Neuron (in vitro differentiated cells): Measurements from ENCODE around the gene CCNH.

Source experiments
- H2AFZ ChIP-seq: one replicate; pipeline ENCODE4 v1.6.1; 2013; ENCODE audit warnings: low read depth, mild to moderate bottlenecking, inconsistent platforms, low read length, moderate library complexity
- H3K27me3 ChIP-seq: one replicate; pipeline ENCODE4 v1.6.1; 2013; ENCODE audit warnings: low read length; ENCODE audit not compliant: insufficient read depth
- H3K36me3 ChIP-seq: one replicate; pipeline ENCODE4 v1.6.1; 2013; ENCODE audit warnings: low read length; ENCODE audit not compliant: insufficient read depth
- H3K4me1 ChIP-seq: one replicate; pipeline ENCODE4 v1.6.1; 2013; ENCODE audit warnings: low read length; ENCODE audit not compliant: insufficient read depth
- H3K4me3 ChIP-seq: 2 replicates; pipeline ENCODE4 v1.5.1; 2013; ENCODE audit warnings: mild to moderate bottlenecking, low read length, moderate library complexity
- H3K9me3 ChIP-seq: one replicate; pipeline ENCODE4 v1.6.1; 2013; ENCODE audit warnings: low read length

The CCNH gene

GRCh38 chr5:87399720-87400119 is 13.0 kb downstream of the CCNH start:
- Histone ChIP-seq H3K36me3 (peaks cover 70% of the 10 kb centered on the region), H3K4me3 (no peak overlapping the region), H3K4me1 (no peaks in the 10 kb centered on the region), H2AFZ (no peak overlapping the region), H3K9me3 (peaks cover 4% of the 10 kb centered on the region), H3K27me3 (no peaks in the 10 kb centered on the region)

GRCh38 chr5:87398981-87399614 is 13.6 kb downstream of the CCNH start:
- Histone ChIP-seq H3K36me3 (peaks cover 72% of the 10 kb centered on the region), H3K4me3 (no peak overlapping the region), H3K9me3 (peaks cover 4% of the 10 kb centered on the region), H3K27me3 (no peaks in the 10 kb centered on the region), H2AFZ (no peak overlapping the region), H3K4me1 (no peaks in the 10 kb centered on the region)

GRCh38 chr5:87394411-87395165 is 18.1 kb downstream of the CCNH start:
- H3K4me1 ChIP-seq, result no peaks in the 10 kb centered on the region

DNA sequence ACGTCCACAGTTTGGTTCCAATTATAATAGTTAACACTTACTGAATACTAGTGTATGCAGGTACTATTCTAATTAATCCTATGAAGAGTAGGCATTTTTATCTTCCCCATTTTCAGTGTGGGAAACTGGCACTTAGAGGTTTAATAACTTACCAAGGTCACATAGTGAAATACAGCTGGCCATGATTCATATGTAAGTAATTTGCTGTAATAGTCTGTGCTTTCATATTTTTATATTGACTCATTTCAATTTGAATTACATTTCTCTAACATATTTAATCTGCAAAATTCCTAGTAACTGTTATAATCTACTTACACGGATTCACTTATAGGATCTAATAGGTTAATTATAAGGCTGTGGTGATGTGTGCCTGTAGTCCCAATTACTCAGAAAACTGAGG is 19.4 kb downstream of the CCNH start:
- Histone ChIP-seq H2AFZ (no peak overlapping the region), H3K4me3 (no peak overlapping the region), H3K9me3 (no peaks in the 10 kb centered on the region), H3K4me1 (no peaks in the 10 kb centered on the region), H3K27me3 (no peaks in the 10 kb centered on the region), H3K36me3 (peaks cover 85% of the 10 kb centered on the region)

More at GRCh38 chr5:87394411-87395165, 18.1 kb downstream of the CCNH start:
- no peak overlapping the region for H3K4me3 ChIP-seq
- H3K9me3 ChIP-seq, result no peaks in the 10 kb centered on the region
- no peaks in the 10 kb centered on the region for H3K27me3 ChIP-seq
- H3K36me3 ChIP-seq, result peaks cover 87% of the 10 kb centered on the region
- no peak overlapping the region for H2AFZ ChIP-seq

GRCh38 chr5:87392801-87393200 is 19.9 kb downstream of the CCNH start:
- Histone ChIP-seq H3K27me3 (no peaks in the 10 kb centered on the region), H3K9me3 (no peaks in the 10 kb centered on the region), H3K4me1 (no peaks in the 10 kb centered on the region), H2AFZ (no peak overlapping the region), H3K4me3 (no peak overlapping the region), H3K36me3 (peaks cover 85% of the 10 kb centered on the region)

DNA sequence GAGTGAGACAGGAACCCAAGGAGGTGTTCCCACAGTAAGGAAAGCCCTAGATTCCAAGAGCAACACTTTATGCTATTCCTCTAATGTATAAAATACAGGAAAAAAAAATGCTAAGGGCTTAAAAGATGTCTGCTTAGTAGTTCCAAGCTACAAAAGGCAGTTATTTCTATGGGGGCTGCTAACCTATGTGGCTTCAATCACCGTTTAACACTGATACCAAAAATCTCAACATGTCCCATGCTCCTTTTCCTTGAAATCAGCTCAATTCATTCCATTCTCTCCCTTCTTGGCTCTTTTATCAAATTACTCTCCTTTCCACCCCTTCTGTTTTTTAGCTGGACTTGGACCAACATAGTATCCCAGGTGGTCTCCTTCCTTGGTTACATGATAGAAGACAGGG is 20.6 kb downstream of the CCNH start:
- Histone ChIP-seq H3K27me3 (no peaks in the 10 kb centered on the region), H3K4me3 (no peak overlapping the region), H3K9me3 (no peaks in the 10 kb centered on the region), H3K36me3 (peaks cover 87% of the 10 kb centered on the region), H3K4me1 (no peaks in the 10 kb centered on the region), H2AFZ (no peak overlapping the region)

GRCh38 chr5:87390576-87391199 is 22.0 kb downstream of the CCNH start:
- Histone ChIP-seq H3K9me3 (no peaks in the 10 kb centered on the region), H2AFZ (no peak overlapping the region), H3K27me3 (no peaks in the 10 kb centered on the region), H3K36me3 (peaks cover 94% of the 10 kb centered on the region), H3K4me3 (no peak overlapping the region), H3K4me1 (no peaks in the 10 kb centered on the region)

- no peaks in the 10 kb centered on the region for H3K27me3 ChIP-seq
- no peak overlapping the region for H3K4me3 ChIP-seq
- no peak overlapping the region for H2AFZ ChIP-seq
- no peaks in the 10 kb centered on the region for H3K9me3 ChIP-seq
- no peaks in the 10 kb centered on the region for H3K4me1 ChIP-seq
- H3K36me3 ChIP-seq, result peaks cover 94% of the 10 kb centered on the region
These were observed 22.7 kb downstream of the CCNH start for GRCh38 chr5:87390075-87390474.

DNA sequence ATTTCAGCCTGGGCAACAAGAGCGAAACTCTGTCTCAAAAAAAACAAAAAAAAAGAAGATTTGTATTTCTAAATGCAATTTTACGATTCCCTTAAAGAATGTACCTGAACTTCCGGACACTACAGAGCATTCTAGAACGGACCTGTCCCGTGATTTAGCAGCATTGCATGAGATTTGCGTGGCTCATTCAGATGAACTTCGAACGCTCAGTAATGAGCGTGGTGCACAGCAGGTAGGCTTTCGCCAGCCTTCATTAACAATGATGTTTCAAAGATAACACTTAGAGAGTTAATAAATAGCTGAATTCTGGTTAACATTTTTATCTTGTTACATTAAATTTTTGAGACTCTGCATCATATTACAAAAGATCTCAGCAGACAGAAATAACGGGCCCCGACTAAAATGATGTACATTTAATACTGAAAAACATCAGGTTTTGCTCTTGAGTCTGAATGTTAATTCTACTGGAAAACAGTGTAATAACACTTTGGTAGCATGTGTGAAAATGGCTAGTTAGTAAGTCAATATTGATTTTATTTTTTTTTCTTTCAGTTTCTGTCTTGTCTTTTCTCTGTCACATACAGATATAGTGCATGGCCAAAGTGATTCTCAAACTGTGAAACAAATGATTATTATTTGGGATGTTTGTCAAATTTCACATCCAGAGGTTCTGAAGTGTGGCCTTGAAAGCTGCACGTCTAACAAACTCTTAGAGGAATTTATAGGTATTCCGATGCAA is 23.3 kb downstream of the CCNH start:
- Histone ChIP-seq H2AFZ (no peak overlapping the region), H3K36me3 (peaks cover 93% of the 10 kb centered on the region), H3K4me3 (no peak overlapping the region), H3K4me1 (no peaks in the 10 kb centered on the region), H3K27me3 (no peaks in the 10 kb centered on the region), H3K9me3 (no peaks in the 10 kb centered on the region)

DNA sequence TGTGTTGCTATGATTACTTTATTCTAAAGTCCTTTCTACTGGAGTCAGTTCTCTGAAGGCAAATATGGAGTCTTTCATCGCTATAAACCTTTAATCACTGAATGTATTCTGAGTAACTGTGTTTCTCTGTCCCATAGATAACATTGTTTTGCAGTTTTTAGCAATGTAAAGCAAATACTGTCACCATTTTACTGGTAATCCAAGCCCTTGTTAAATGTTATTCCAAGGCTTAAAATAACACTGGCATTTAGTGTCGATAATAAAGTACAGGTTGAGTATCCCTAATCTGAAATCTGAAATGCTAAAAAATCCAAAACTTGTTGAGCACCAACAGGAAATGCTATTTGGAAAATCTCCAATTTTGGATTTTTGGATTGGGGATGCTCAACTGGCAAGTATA is 24.6 kb downstream of the CCNH start:
- no peak overlapping the region for H2AFZ ChIP-seq
- H3K4me1 ChIP-seq, result no peaks in the 10 kb centered on the region
- H3K36me3 ChIP-seq, result peaks cover 85% of the 10 kb centered on the region
- no peak overlapping the region for H3K4me3 ChIP-seq
- no peaks in the 10 kb centered on the region for H3K27me3 ChIP-seq
- H3K9me3 ChIP-seq, result no peaks in the 10 kb centered on the region

DNA sequence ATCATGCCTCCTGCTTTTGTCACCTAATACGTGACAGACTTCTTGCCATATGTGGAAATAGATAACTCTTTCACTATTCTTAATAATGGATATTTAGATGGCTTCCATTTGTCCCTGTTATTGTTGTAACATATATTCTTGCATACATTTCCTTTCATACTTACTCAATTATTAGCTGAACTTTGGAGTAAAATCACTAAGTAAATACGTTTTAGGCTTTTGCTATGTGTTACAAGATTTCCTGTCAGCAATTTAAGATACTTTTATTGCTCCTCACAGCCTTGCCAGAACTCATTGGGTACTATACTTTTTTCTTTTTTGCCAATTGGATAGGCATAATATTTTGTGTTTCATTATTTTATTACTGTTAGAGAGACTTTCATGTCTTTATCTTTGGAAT is 26.9 kb downstream of the CCNH start:
- H3K36me3 ChIP-seq, result peaks cover 76% of the 10 kb centered on the region
- H2AFZ ChIP-seq, result no peak overlapping the region
- no peaks in the 10 kb centered on the region for H3K27me3 ChIP-seq
- H3K4me3 ChIP-seq, result no peak overlapping the region
- no peaks in the 10 kb centered on the region for H3K4me1 ChIP-seq
- no peaks in the 10 kb centered on the region for H3K9me3 ChIP-seq

- no peaks in the 10 kb centered on the region for H3K27me3 ChIP-seq
- peaks cover 78% of the 10 kb centered on the region for H3K36me3 ChIP-seq
- H2AFZ ChIP-seq, result no peak overlapping the region
- H3K4me3 ChIP-seq, result no peak overlapping the region
- no peaks in the 10 kb centered on the region for H3K9me3 ChIP-seq
- H3K4me1 ChIP-seq, result no peaks in the 10 kb centered on the region
These were observed 29.5 kb downstream of the CCNH start for GRCh38 chr5:87383216-87383615.

GRCh38 chr5:87382224-87382623 is 30.5 kb downstream of the CCNH start:
- peaks cover 77% of the 10 kb centered on the region for H3K36me3 ChIP-seq
- H2AFZ ChIP-seq, result no peak overlapping the region
- no peaks in the 10 kb centered on the region for H3K27me3 ChIP-seq
- no peak overlapping the region for H3K4me3 ChIP-seq
- H3K9me3 ChIP-seq, result no peaks in the 10 kb centered on the region
- no peaks in the 10 kb centered on the region for H3K4me1 ChIP-seq
